Liver (tissue), 9 donors: ENCODE results near the gene SKIL. TPM values are rescaled to one million over a fixed set of nuclear protein-coding genes. Genes with fewer than 3 reads are reported as not detected.

Experiments used
- DNase-seq: peaks from one replicate; pipeline ENCODE4 v3.0.0-alpha.2; 2017; ENCODE audit warnings: low spot score
- H3K27ac ChIP-seq, 2 donors: one replicate each; pipeline ENCODE4 v1.7.0; 2013; ENCODE audit warnings: inconsistent platforms in 2 of 2, low read length in 2 of 2, control low read depth in 1 of 2, low read depth in 1 of 2, mild to moderate bottlenecking in 1 of 2
- H3K27me3 ChIP-seq, 4 donors: one replicate each; pipeline versions ENCODE4 v1.6.1 to v1.7.0; 2013; ENCODE audit warnings: low read length in 3 of 4, inconsistent platforms in 1 of 4, mild to moderate bottlenecking in 1 of 4, moderate library complexity in 1 of 4; ENCODE audit not compliant: control insufficient read depth in 4 of 4, insufficient read depth in 4 of 4
- H3K36me3 ChIP-seq, 4 donors: one replicate each; pipeline versions ENCODE4 v1.6.1 to v1.7.0; 2013; ENCODE audit warnings: low read length in 3 of 4, mild to moderate bottlenecking in 3 of 4, low read depth in 1 of 4, moderate library complexity in 1 of 4; ENCODE audit not compliant: control insufficient read depth in 4 of 4, insufficient read depth in 3 of 4
- H3K4me1 ChIP-seq, 4 donors: one replicate each; pipeline versions ENCODE4 v1.6.1 to v1.7.0; 2013; ENCODE audit warnings: low read length in 3 of 4, mild to moderate bottlenecking in 3 of 4, moderate library complexity in 1 of 4; ENCODE audit not compliant: control insufficient read depth in 4 of 4, insufficient read depth in 4 of 4
- H3K4me3 ChIP-seq, 3 donors: one replicate each; pipeline versions ENCODE4 v1.6.1 to v1.7.0; 2013; ENCODE audit warnings: low read length in 3 of 3, control low read depth in 1 of 3, low read depth in 1 of 3, mild to moderate bottlenecking in 1 of 3
- H3K9ac ChIP-seq, 2 donors: one replicate each; pipeline ENCODE4 v1.7.0; 2013; ENCODE audit warnings: low read length in 2 of 2, mild to moderate bottlenecking in 2 of 2, moderate library complexity in 2 of 2, control low read depth in 1 of 2, low read depth in 1 of 2
- H3K9me3 ChIP-seq, 4 donors: one replicate each; pipeline versions ENCODE4 v1.6.1 to v1.7.0; 2013; ENCODE audit warnings: low read length in 3 of 4; ENCODE audit not compliant: control insufficient read depth in 4 of 4
- EGR1 ChIP-seq, 2 donors: IDR thresholded peaks; 2 replicates each; pipeline ENCODE4 v1.6.1; 2016 to 2018; ENCODE audit warnings: antibody characterized with exemption in 2 of 2, low read depth in 2 of 2
- FOXA2 ChIP-seq: IDR thresholded peaks from 2 replicates; pipeline ENCODE4 v1.6.1; 2016; ENCODE audit warnings: antibody characterized with exemption
- GABPA ChIP-seq, 2 donors: IDR thresholded peaks in 1 of 2; conservative IDR thresholded peaks in 1 of 2; 2 replicates each; pipeline ENCODE4 v1.6.1; 2016; ENCODE audit warnings: antibody characterized with exemption in 2 of 2, mild to moderate bottlenecking in 1 of 2, moderate library complexity in 1 of 2
- HNF4A ChIP-seq, 2 donors: conservative IDR thresholded peaks; 2 replicates each; pipeline ENCODE4 v1.6.1; 2016; ENCODE audit warnings: antibody characterized with exemption in 2 of 2, mild to moderate bottlenecking in 2 of 2
- NR2F2 ChIP-seq: IDR thresholded peaks from 2 replicates; pipeline ENCODE4 v1.6.1; 2016; ENCODE audit warnings: antibody characterized with exemption
- RAD21 ChIP-seq, 2 donors: IDR thresholded peaks; 2 replicates each; pipeline ENCODE4 v1.6.1; 2016; ENCODE audit warnings: antibody characterized with exemption in 2 of 2, mild to moderate bottlenecking in 2 of 2
- RXRA ChIP-seq, 2 donors: IDR thresholded peaks; 2 replicates each; pipeline ENCODE4 v1.6.1; 2017 to 2018; ENCODE audit warnings: antibody characterized with exemption in 2 of 2, mild to moderate bottlenecking in 1 of 2
- TAF1 ChIP-seq: conservative IDR thresholded peaks from 2 replicates; pipeline ENCODE4 v1.6.1; 2016; ENCODE audit warnings: antibody characterized with exemption, mild to moderate bottlenecking
- YY1 ChIP-seq: IDR thresholded peaks from 2 replicates; pipeline ENCODE4 v1.6.1; 2016; ENCODE audit warnings: antibody characterized with exemption, mild to moderate bottlenecking
- WGBS: extraction: QIAGEN DNeasy Blood & Tissue Kit; methylation state at CpG from one replicate; pipeline ENCODE4 v1.1.7; 2013; 5-methylcytosine and 5-hydroxymethylcytosine counted together
- polyA plus RNA-seq, 2 donors: library from polyadenylated mRNA; stranded (reverse) in 1 of 2; unstranded in 1 of 2; fragments of 200-250 nt in 1 of 2; fragments of >200 nt in 1 of 2; fragmentation: Nextera tagmentation in 1 of 2; extraction: Ambion mirVana in 1 of 2; gene quantifications; one replicate each; pipeline versions ENCODE4 v1.2.1 to v1.2.3, GENCODE V29; 2013 to 2015
- total RNA-seq, 2 donors: library from RNA; depleted of rRNA; stranded (reverse); fragments of >200 nt; gene quantifications; one replicate each; pipeline ENCODE4 v1.2.3, GENCODE V29; 2014
- TF ChIP-seq, protein P1 (sequence below): fragments of 150-350 bp; IDR thresholded peaks from 2 replicates; pipeline ENCODE4 v1.5.1; 2017; ENCODE audit warnings: improper control_type of control experiment, low read depth, low read length; ENCODE audit not compliant: missing input control
- TF ChIP-seq, protein P2 (sequence below): IDR thresholded peaks from 2 replicates; pipeline ENCODE4 v1.6.1; 2016; ENCODE audit warnings: antibody characterized with exemption
- TF ChIP-seq, protein P3 (sequence below): IDR thresholded peaks from 2 replicates; pipeline ENCODE4 v1.6.1; 2016; ENCODE audit warnings: antibody characterized with exemption
- TF ChIP-seq, protein P4 (sequence below): IDR thresholded peaks from 2 replicates; pipeline ENCODE4 v1.6.1; 2016; ENCODE audit warnings: antibody characterized with exemption
- donor health status: healthy.
- donor health status: healthy.
- donor health status: healthy.
- donor health status: healthy.
- donor health status: healthy.

SKIL gene
- total and polyA plus RNA-seq, 4 donors, result 2.5 to 43.2 (median 14.2) TPM

DNA sequence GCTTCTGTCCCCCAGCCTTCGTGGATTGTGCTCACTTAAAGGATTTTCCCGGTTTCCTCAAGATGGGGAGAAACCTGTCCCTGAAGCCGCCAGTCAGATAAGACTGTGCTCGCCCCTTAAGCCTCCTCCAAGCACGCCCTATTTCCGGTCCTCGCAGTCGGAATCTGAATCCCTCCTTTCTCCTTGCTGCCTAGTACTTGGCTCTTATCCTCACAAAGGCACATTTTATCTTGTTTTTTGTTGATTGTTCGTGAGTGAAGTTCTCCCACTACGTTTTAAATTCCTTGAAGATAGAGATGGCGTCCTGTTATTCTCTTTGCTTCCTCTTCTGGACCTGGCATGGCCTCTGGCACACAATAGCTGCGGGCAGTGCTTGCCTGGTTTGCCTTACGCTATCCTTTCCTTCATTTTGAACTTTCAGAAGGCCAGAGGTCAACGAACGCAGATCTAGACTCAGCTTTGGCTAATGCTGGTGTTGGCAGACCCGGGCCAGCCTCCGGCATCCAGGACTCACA, 62.8 kb downstream of the SKIL start:
- Histone ChIP-seq H3K9ac (no peak overlapping the region), H3K4me3 (peak overlapping the region in 1 of 3 donors; percentile 3), H3K27ac (peak overlapping the region in 1 of 2 donors; percentile 19), H3K9me3 (no peaks in the 10 kb centered on the region), H3K36me3 (no peaks in the 10 kb centered on the region), H3K4me1 (peaks cover 0 to 17% (median 10%) of the 10 kb centered on the region in 4 donors), H3K27me3 (peaks cover 0 to 4% (median 0%) of the 10 kb centered on the region in 4 donors)
- 64% methylated on average over 17 of the region's 17 CpGs for WGBS
- DNase-seq, result no peak
- TF ChIP-seq GABPA (IDR thresholded peaks at IDR 0.05 in 1 of 2, conservative IDR thresholded peaks at IDR 0.05 in 1 of 2) (no peak), NR2F2 (peak; percentile 44)

DNA sequence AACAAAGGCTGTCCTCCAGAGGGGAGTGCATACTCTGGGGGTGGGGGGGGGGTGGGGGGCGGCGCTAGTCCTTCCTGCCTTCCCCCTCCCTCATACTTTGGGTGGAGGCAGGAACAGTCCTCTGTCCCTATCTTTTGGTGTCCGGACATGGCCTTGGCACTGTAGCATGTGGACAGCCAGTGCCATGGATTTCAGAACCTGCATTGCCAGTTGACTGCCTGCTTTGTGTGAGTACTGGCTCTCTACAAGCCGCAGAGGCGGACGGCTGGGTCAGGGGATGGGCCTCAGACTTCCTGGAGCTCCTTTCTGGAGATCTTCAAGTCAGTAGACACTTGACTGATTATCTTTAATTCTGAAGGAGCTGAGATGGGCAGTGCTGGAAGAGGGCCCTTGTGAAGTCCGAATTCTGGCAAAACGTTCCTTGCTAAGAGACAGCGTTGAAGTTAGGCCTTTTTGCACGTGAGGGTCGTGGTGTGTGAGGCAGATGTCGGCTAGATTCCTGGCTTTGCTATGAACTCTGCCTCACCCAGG, 63.7 kb downstream of the SKIL start:
- Histone ChIP-seq H3K36me3 (no peaks in the 10 kb centered on the region), H3K27ac (peak overlapping the region in 1 of 2 donors; percentile 37), H3K4me1 (peaks cover 0 to 17% (median 10%) of the 10 kb centered on the region in 4 donors), H3K9me3 (no peaks in the 10 kb centered on the region), H3K4me3 (no peak overlapping the region), H3K9ac (no peak overlapping the region), H3K27me3 (peaks cover 0 to 4% (median 0%) of the 10 kb centered on the region in 4 donors)
- DNase-seq, result no peak
- WGBS, result 76% methylated on average over 12 of the region's 12 CpGs
- no peak for TF ChIP-seq RAD21 (IDR thresholded peaks at IDR 0.05)
- no peak for TF ChIP-seq TAF1
- no peak for TF ChIP-seq HNF4A (conservative IDR thresholded peaks at IDR 0.05)
- no peak for TF ChIP-seq EGR1 (IDR thresholded peaks at IDR 0.05; ENCODE audit: low read depth in 2 of 2)
- TF ChIP-seq FOXA2, result no peak
- TF ChIP-seq, protein P1, sequence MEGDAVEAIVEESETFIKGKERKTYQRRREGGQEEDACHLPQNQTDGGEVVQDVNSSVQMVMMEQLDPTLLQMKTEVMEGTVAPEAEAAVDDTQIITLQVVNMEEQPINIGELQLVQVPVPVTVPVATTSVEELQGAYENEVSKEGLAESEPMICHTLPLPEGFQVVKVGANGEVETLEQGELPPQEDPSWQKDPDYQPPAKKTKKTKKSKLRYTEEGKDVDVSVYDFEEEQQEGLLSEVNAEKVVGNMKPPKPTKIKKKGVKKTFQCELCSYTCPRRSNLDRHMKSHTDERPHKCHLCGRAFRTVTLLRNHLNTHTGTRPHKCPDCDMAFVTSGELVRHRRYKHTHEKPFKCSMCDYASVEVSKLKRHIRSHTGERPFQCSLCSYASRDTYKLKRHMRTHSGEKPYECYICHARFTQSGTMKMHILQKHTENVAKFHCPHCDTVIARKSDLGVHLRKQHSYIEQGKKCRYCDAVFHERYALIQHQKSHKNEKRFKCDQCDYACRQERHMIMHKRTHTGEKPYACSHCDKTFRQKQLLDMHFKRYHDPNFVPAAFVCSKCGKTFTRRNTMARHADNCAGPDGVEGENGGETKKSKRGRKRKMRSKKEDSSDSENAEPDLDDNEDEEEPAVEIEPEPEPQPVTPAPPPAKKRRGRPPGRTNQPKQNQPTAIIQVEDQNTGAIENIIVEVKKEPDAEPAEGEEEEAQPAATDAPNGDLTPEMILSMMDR, result no peak
- TF ChIP-seq RXRA (IDR thresholded peaks at IDR 0.05), result no peak

DNA sequence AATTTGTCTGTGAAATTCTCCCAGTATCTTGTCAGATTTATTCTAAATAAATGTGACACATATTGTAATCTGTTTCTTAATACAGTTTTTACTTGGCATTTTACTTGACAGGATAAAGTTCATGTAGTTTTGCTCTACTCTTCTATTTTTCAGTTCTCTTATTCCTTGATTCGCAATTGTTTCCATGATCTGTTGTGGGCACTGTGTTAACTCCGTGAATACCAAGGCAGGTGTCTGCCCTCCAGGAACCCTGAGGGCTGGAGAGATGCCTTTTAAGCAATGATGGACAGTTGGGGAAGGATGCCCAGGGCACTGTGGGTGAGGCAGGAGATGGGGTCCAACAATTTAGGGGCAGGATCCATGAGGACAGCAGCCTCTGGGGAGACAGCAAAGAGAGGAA, 64.2 kb downstream of the SKIL start:
- Histone ChIP-seq H3K9ac (no peak overlapping the region), H3K4me1 (peaks cover 0 to 19% (median 11%) of the 10 kb centered on the region in 4 donors), H3K4me3 (no peak overlapping the region), H3K27ac (no peak overlapping the region), H3K9me3 (no peaks in the 10 kb centered on the region), H3K27me3 (peaks cover 0 to 4% (median 0%) of the 10 kb centered on the region in 4 donors), H3K36me3 (no peaks in the 10 kb centered on the region)
- TF ChIP-seq, protein P2, sequence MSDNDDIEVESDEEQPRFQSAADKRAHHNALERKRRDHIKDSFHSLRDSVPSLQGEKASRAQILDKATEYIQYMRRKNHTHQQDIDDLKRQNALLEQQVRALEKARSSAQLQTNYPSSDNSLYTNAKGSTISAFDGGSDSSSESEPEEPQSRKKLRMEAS, result no peak
- TF ChIP-seq EGR1 (IDR thresholded peaks at IDR 0.05; ENCODE audit: low read depth in 2 of 2) (no peak), TAF1 (no peak), GABPA (IDR thresholded peaks at IDR 0.05 in 1 of 2, conservative IDR thresholded peaks at IDR 0.05 in 1 of 2) (no peak), RAD21 (IDR thresholded peaks at IDR 0.05) (no peak), YY1 (no peak), NR2F2 (no peak)
- TF ChIP-seq, protein P3, sequence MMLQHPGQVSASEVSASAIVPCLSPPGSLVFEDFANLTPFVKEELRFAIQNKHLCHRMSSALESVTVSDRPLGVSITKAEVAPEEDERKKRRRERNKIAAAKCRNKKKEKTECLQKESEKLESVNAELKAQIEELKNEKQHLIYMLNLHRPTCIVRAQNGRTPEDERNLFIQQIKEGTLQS, result no peak
- TF ChIP-seq, protein P4, sequence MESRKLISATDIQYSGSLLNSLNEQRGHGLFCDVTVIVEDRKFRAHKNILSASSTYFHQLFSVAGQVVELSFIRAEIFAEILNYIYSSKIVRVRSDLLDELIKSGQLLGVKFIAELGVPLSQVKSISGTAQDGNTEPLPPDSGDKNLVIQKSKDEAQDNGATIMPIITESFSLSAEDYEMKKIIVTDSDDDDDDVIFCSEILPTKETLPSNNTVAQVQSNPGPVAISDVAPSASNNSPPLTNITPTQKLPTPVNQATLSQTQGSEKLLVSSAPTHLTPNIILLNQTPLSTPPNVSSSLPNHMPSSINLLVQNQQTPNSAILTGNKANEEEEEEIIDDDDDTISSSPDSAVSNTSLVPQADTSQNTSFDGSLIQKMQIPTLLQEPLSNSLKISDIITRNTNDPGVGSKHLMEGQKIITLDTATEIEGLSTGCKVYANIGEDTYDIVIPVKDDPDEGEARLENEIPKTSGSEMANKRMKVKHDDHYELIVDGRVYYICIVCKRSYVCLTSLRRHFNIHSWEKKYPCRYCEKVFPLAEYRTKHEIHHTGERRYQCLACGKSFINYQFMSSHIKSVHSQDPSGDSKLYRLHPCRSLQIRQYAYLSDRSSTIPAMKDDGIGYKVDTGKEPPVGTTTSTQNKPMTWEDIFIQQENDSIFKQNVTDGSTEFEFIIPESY, result no peak
- no peak for DNase-seq
- 88% methylated on average over 2 of the region's 2 CpGs for whole genome bisulfite sequencing
